ENCODE data around the gene CDH12. TPM values are rescaled to one million over a fixed set of nuclear protein-coding genes. Genes with fewer than 3 reads are reported as not detected.
"Not testable (repeated sequence)": the region's sequence is repeated elsewhere in the genome, so short reads cannot be mapped to it uniquely, and the experiment has no call there.

Gene CDH12
- total and polyA plus RNA-seq, 2 experiments from 2014 or later, result not detected

DNA sequence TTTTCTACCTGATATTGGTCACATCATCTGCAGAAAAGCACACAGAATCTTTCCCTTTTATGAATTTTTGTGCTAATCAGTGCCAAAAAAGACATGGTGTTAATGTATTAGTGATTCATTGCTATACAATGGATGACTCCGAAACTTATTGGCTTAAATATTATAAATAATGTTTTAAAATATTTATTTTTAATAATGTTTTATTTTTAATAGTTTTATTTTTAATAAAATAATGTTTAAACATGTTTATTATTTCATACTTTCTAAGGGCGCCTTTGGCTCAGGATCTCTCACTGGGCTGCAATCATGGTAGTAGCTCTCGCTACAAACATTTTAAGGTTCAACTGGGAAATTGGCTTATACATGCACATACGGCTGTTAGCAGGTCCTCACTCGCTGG is 65.7 kb downstream of the CDH12 start:
- no peak overlapping the region for H2AFZ ChIP-seq
- no peak overlapping the region for H3K27ac ChIP-seq
- no peaks in the 10 kb centered on the region for H3K9me3 ChIP-seq (ENCODE audit: low read depth)
- no peak overlapping the region for H3K4me2 ChIP-seq (ENCODE audit: unreplicated experiment)
- WGBS, 2 experiments (ENCODE audit: low coverage in 1 of 2, low lambda C conversion rate in 2 of 2, missing lambda C conversion rate in 2 of 2), result 58 to 64% methylated on average over 5 of the region's 5 CpGs
- no peaks in the 10 kb centered on the region for H3K79me2 ChIP-seq (ENCODE audit: insufficient read depth)
- no peak overlapping the region for H3K9ac ChIP-seq
- H3K9me2 ChIP-seq (ENCODE audit: insufficient read depth), result no peaks in the 10 kb centered on the region
- H4K20me1 ChIP-seq (ENCODE audit: insufficient read depth), result no peaks in the 10 kb centered on the region
- no peaks in the 10 kb centered on the region for H3K4me1 ChIP-seq (ENCODE audit: insufficient read depth)
- in situ Hi-C loops (cut with MboI), result no loop called here
- no peak overlapping the region for H3K4me3 ChIP-seq
- DNase-seq, result no peak
- no peaks in the 10 kb centered on the region for H3K27me3 ChIP-seq (replicated peaks; ENCODE audit: insufficient read depth)
- no peaks in the 10 kb centered on the region for H3F3A ChIP-seq (ENCODE audit: insufficient read depth)
- H3K36me3 ChIP-seq (ENCODE audit: low read depth), result no peaks in the 10 kb centered on the region
- TF ChIP-seq EZH2 (IDR thresholded peaks at IDR 0.05; ENCODE audit: insufficient read depth, poor library complexity, severe bottlenecking), result no peak
- no peak for TF ChIP-seq EZH2phosphoT487 (IDR thresholded peaks at IDR 0.05; ENCODE audit: insufficient read depth, low read depth)

- Histone ChIP-seq H4K20me1 (ENCODE audit: insufficient read depth) (no peaks in the 10 kb centered on the region), H3K9ac (no peak overlapping the region), H3K79me2 (ENCODE audit: insufficient read depth) (no peaks in the 10 kb centered on the region), H3F3A (ENCODE audit: insufficient read depth) (no peaks in the 10 kb centered on the region), H3K4me2 (ENCODE audit: unreplicated experiment) (no peak overlapping the region), H3K27ac (no peak overlapping the region), H3K4me3 (no peak overlapping the region), H2AFZ (no peak overlapping the region), H3K9me3 (ENCODE audit: low read depth) (no peaks in the 10 kb centered on the region), H3K4me1 (ENCODE audit: insufficient read depth) (no peaks in the 10 kb centered on the region), H3K36me3 (ENCODE audit: low read depth) (no peaks in the 10 kb centered on the region), H3K27me3 (replicated peaks; ENCODE audit: insufficient read depth) (no peaks in the 10 kb centered on the region), H3K9me2 (ENCODE audit: insufficient read depth) (no peaks in the 10 kb centered on the region)
- DNase-seq, result no peak
- in situ Hi-C loops (cut with MboI), result no loop called here
- TF ChIP-seq EZH2 (IDR thresholded peaks at IDR 0.05; ENCODE audit: insufficient read depth, poor library complexity, severe bottlenecking), result no peak
- TF ChIP-seq EZH2phosphoT487 (IDR thresholded peaks at IDR 0.05; ENCODE audit: insufficient read depth, low read depth), result no peak
Observed at GRCh38 chr5:22780756-22781155, 72.4 kb downstream of the CDH12 start.

DNA sequence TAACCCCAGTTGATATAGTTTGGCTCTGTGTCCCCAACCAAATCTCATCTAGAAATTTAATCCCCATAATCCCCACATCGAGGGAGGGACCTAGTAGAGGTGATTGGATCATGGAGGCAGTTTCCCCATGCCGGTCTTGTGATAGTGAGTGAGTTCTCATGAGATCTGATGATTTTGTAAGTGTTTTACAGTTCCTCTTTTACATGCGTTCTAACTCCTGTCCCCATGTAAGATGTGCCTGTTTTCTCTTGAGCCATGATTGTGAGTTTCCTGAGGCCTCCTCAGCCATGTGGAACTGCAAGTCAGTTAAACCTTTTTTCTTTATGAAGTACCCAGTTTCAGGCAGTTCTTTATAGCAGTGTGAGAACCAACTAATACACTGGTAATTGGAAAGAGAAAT is 73.6 kb downstream of the CDH12 start:
- no peak for DNase-seq
- no peaks in the 10 kb centered on the region for H4K20me1 ChIP-seq (ENCODE audit: insufficient read depth)
- H3K9me2 ChIP-seq (ENCODE audit: insufficient read depth), result no peaks in the 10 kb centered on the region
- no peaks in the 10 kb centered on the region for H3K79me2 ChIP-seq (ENCODE audit: insufficient read depth)
- H3K4me3 ChIP-seq, result no peak overlapping the region
- TF ChIP-seq EZH2phosphoT487 (IDR thresholded peaks at IDR 0.05; ENCODE audit: insufficient read depth, low read depth), result no peak
- no peak for TF ChIP-seq EZH2 (IDR thresholded peaks at IDR 0.05; ENCODE audit: insufficient read depth, poor library complexity, severe bottlenecking)
- H3F3A ChIP-seq (ENCODE audit: insufficient read depth), result no peaks in the 10 kb centered on the region
- in situ Hi-C loops (cut with MboI), result no loop called here
- no peaks in the 10 kb centered on the region for H3K9me3 ChIP-seq (ENCODE audit: low read depth)
- no peak overlapping the region for H3K4me2 ChIP-seq (ENCODE audit: unreplicated experiment)
- no peak overlapping the region for H3K9ac ChIP-seq
- no peak overlapping the region for H3K27ac ChIP-seq
- H3K27me3 ChIP-seq (replicated peaks; ENCODE audit: insufficient read depth), result no peaks in the 10 kb centered on the region
- H3K36me3 ChIP-seq (ENCODE audit: low read depth), result no peaks in the 10 kb centered on the region
- H2AFZ ChIP-seq, result no peak overlapping the region
- 25 to 35% methylated on average over 3 of the region's 3 CpGs for WGBS, 2 experiments (ENCODE audit: low coverage in 1 of 2, low lambda C conversion rate in 2 of 2, missing lambda C conversion rate in 2 of 2)
- no peaks in the 10 kb centered on the region for H3K4me1 ChIP-seq (ENCODE audit: insufficient read depth)

- no peak overlapping the region for H3K4me2 ChIP-seq (ENCODE audit: unreplicated experiment)
- H3K4me1 ChIP-seq (ENCODE audit: insufficient read depth), result no peaks in the 10 kb centered on the region
- no peaks in the 10 kb centered on the region for H4K20me1 ChIP-seq (ENCODE audit: insufficient read depth)
- no peak overlapping the region for H2AFZ ChIP-seq
- H3K9me2 ChIP-seq (ENCODE audit: insufficient read depth), result no peaks in the 10 kb centered on the region
- H3K27ac ChIP-seq, result no peak overlapping the region
- H3F3A ChIP-seq (ENCODE audit: insufficient read depth), result no peaks in the 10 kb centered on the region
- no peak for DNase-seq
- TF ChIP-seq EZH2phosphoT487 (IDR thresholded peaks at IDR 0.05; ENCODE audit: insufficient read depth, low read depth), result no peak
- TF ChIP-seq EZH2 (IDR thresholded peaks at IDR 0.05; ENCODE audit: insufficient read depth, poor library complexity, severe bottlenecking), result no peak
- H3K9ac ChIP-seq, result no peak overlapping the region
- no peak overlapping the region for H3K4me3 ChIP-seq
- in situ Hi-C loops (cut with MboI), result no loop called here
- WGBS, 2 experiments (ENCODE audit: low coverage in 1 of 2, low lambda C conversion rate in 2 of 2, missing lambda C conversion rate in 2 of 2), result 21 to 23% methylated on average over 6 of the region's 6 CpGs
- no peaks in the 10 kb centered on the region for H3K79me2 ChIP-seq (ENCODE audit: insufficient read depth)
- H3K9me3 ChIP-seq (ENCODE audit: low read depth), result no peaks in the 10 kb centered on the region
- no peaks in the 10 kb centered on the region for H3K36me3 ChIP-seq (ENCODE audit: low read depth)
- H3K27me3 ChIP-seq (replicated peaks; ENCODE audit: insufficient read depth), result no peaks in the 10 kb centered on the region
Observed at GRCh38 chr5:22776285-22776684, 76.9 kb downstream of the CDH12 start.

- H3K4me2 ChIP-seq (ENCODE audit: unreplicated experiment); H3K9me2 ChIP-seq (ENCODE audit: insufficient read depth); H4K20me1 ChIP-seq (ENCODE audit: insufficient read depth); H3K4me3 ChIP-seq; H3K9me3 ChIP-seq (ENCODE audit: low read depth); H3K9ac ChIP-seq; H3K4me1 ChIP-seq (ENCODE audit: insufficient read depth); H3K27ac ChIP-seq; H3K36me3 ChIP-seq (ENCODE audit: low read depth); H3K79me2 ChIP-seq (ENCODE audit: insufficient read depth); H3K27me3 ChIP-seq (replicated peaks; ENCODE audit: insufficient read depth); DNase-seq; H3F3A ChIP-seq (ENCODE audit: insufficient read depth); H2AFZ ChIP-seq; in situ Hi-C loops (cut with MboI): not testable (repeated sequence)
- WGBS, 2 experiments (ENCODE audit: low coverage in 1 of 2, low lambda C conversion rate in 2 of 2, missing lambda C conversion rate in 2 of 2), result 0 to 29% methylated on average over 1 of the region's 1 CpG
Observed at GRCh38 chr5:22774214-22774613, 78.9 kb downstream of the CDH12 start.
